GM18909 (cell line): ENCODE measurements around the gene LRBA.
"Not testable (repeated sequence)": the region's sequence is repeated elsewhere in the genome, so short reads cannot be mapped to it uniquely, and the experiment has no call there.

ENCODE experiments used
- ATAC-seq: cut with Tn5 transposase; IDR thresholded peaks from one replicate; pipeline ENCODE4 v1.9.1; 2021; ENCODE audit warnings: mild to moderate bottlenecking; ENCODE audit not compliant: unreplicated experiment, poor library complexity

LRBA gene

GRCh38 chr4:150769845-150770244 lies 245.2 kb downstream of the LRBA start:
- ATAC-seq, result no peak

GRCh38 chr4:150769248-150769647 lies 245.8 kb downstream of the LRBA start:
- ATAC-seq, result peak; percentile 54

- no peak for ATAC-seq
These were observed 246.6 kb downstream of the LRBA start for GRCh38 chr4:150768497-150768896.

GRCh38 chr4:150765216-150765615 lies 249.9 kb downstream of the LRBA start:
- no peak for ATAC-seq

GRCh38 chr4:150751648-150752047 lies 263.4 kb downstream of the LRBA start:
- no peak for ATAC-seq

GRCh38 chr4:150750824-150751223 lies 264.3 kb downstream of the LRBA start:
- ATAC-seq, result no peak

GRCh38 chr4:150746156-150746555 lies 268.9 kb downstream of the LRBA start:
- no peak for ATAC-seq

- ATAC-seq, result no peak
These were observed 270.5 kb downstream of the LRBA start for GRCh38 chr4:150744570-150744969.

GRCh38 chr4:150743564-150744342 lies 271.3 kb downstream of the LRBA start:
- peak; percentile 47 for ATAC-seq

- not testable (repeated sequence) for ATAC-seq
These were observed 272.2 kb downstream of the LRBA start for GRCh38 chr4:150742930-150743329.

GRCh38 chr4:150739591-150739990 lies 275.5 kb downstream of the LRBA start:
- ATAC-seq, result no peak

- no peak for ATAC-seq
These were observed 289.0 kb downstream of the LRBA start for GRCh38 chr4:150725957-150726523.

GRCh38 chr4:150723727-150724411 lies 291.2 kb downstream of the LRBA start:
- ATAC-seq, result no peak

- ATAC-seq, result no peak
These were observed 292.1 kb downstream of the LRBA start for GRCh38 chr4:150722908-150723362.

- no peak for ATAC-seq
These were observed 294.0 kb downstream of the LRBA start for GRCh38 chr4:150720973-150721518.

GRCh38 chr4:150717952-150718351 lies 297.1 kb downstream of the LRBA start:
- ATAC-seq, result no peak

- no peak for ATAC-seq
These were observed 300.3 kb downstream of the LRBA start for GRCh38 chr4:150714462-150715438.

- no peak for ATAC-seq
These were observed 301.8 kb downstream of the LRBA start for GRCh38 chr4:150713251-150713650.

- no peak for ATAC-seq
These were observed 304.2 kb downstream of the LRBA start for GRCh38 chr4:150710770-150711375.
